Psoas muscle (tissue), 8 donors: ENCODE results near the gene USP10. TPM values are rescaled to one million over a fixed set of nuclear protein-coding genes. Genes with fewer than 3 reads are reported as not detected.

Source experiments
- ATAC-seq, 4 donors: fragments of 200-7000 bp; cut with Tn5 transposase; one replicate each; pipeline ENCODE4 v1.9.1; 2020; ENCODE audit warnings: moderate library complexity in 3 of 4, mild to moderate bottlenecking in 2 of 4
- DNase-seq, 2 donors: peaks; one replicate each; pipeline ENCODE4 v3.0.0-alpha.2; 2020
- H3K27ac ChIP-seq: fragments of 200-600 bp; one replicate; pipeline ENCODE4 v1.8.0; 2022
- H3K27me3 ChIP-seq, 3 donors: fragments of 200-600 bp in 1 of 3; one replicate each; pipeline versions ENCODE4 v1.6.1 to v1.8.0; 2013 to 2022; ENCODE audit warnings: low read length in 2 of 3, mild to moderate bottlenecking in 2 of 3, moderate library complexity in 1 of 3; ENCODE audit not compliant: insufficient read depth in 3 of 3
- H3K36me3 ChIP-seq, 2 donors: fragments of 200-600 bp in 1 of 2; one replicate each; pipeline versions ENCODE4 v1.6.1 to v1.8.0; 2013 to 2022; ENCODE audit warnings: low read depth in 1 of 2, mild to moderate bottlenecking in 1 of 2, moderate library complexity in 1 of 2; ENCODE audit not compliant: insufficient read depth in 1 of 2
- H3K4me1 ChIP-seq: fragments of 200-600 bp; one replicate; pipeline ENCODE4 v1.8.0; 2022
- H3K4me3 ChIP-seq: fragments of 200-600 bp; one replicate; pipeline ENCODE4 v1.8.0; 2022; ENCODE audit warnings: mild to moderate bottlenecking
- H3K9me3 ChIP-seq: fragments of 200-600 bp; one replicate; pipeline ENCODE4 v1.8.0; 2022
- WGBS, 3 donors: extraction: QIAGEN DNeasy Blood & Tissue Kit; methylation state at CpG; one replicate each; pipeline versions ENCODE4 v1.1.6 to v1.1.7; 2013; 5-methylcytosine and 5-hydroxymethylcytosine counted together
- intact Hi-C, 2 donors: fragments of 100-400 bp; cut with DNase I; formaldehyde crosslinking; loops; one replicate each; pipeline versions ENCODE4 v1.11.0 to v1.14.2; 2022
- polyA plus RNA-seq, 3 donors: library from polyadenylated mRNA; stranded (reverse); fragments of 200-250 nt; gene quantifications; one replicate each; pipeline ENCODE4 v1.2.3, GENCODE V29; 2013
- total RNA-seq, 4 donors: library from RNA; stranded (reverse); fragmentation: NEBNext Ultra II Directional in 2 of 4; extraction: Animal tissue kit (Norgen Biotek cat#: 25700) in 2 of 4; gene quantifications; one replicate each; pipeline versions ENCODE4 v1.2.1 to v1.2.4, GENCODE V29; 2021 to 2023
- TF ChIP-seq, protein P1 (sequence below): fragments of 200-600 bp; IDR thresholded peaks from one replicate; pipeline ENCODE4 v1.8.0; 2022; ENCODE audit warnings: antibody characterized with exemption
- donor health status: healthy with polysubstance abuse.
- donor health status: DM: no; HTN: no; CAD: no; lungs with moderate emphysema.
- donor health status: Bipolar disorder and iron deficiency.
- donor health status: healthy.
- donor health status: DM: yes; HTN: yes; CAD: no.
- donor health status: DM: no; HTN: no; CAD: no.
- donor health status: DM: no; HTN: no; CAD: no.
- donor health status: DM: yes; HTN: yes; CAD: no.

USP10 gene
- total and polyA plus RNA-seq, 7 donors, result 33.9 to 93.0 (median 69.2) TPM

DNA sequence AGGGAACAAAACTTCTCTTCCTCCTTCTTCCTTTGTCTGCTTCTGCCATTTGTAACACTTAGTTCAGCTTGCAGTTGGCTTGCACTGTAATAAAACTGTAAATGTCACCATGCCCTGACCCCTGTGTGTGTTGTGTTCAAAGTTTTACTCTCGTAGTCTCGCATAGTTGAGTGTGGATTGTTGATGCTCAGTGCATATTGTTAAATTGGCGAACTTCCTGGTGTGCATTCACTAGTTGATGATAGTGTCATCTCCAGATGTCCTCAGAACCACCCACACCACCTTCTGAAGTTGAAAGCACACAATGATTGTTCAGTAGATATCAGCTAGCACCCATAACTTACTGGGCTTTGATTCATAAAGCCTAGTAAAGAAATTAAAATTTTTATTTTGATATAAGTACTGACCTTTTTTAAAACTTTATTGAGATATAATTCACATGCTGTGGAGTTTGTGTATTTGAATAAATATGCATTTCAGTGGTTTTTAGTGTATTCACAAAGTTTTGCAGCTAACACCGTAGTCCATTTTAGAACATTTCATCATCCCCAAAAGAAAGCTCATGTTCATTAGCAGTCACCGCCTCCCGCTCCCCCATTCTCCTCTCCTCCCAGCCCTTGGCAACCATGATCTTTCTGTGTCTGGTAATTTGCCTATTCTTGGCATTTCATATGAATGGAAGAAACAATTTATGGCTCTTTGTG lies 25.0 kb downstream of the USP10 start:
- ATAC-seq (no peak), DNase-seq (no peak)
- Histone ChIP-seq H3K27me3 (no peaks in the 10 kb centered on the region), H3K27ac (no peak overlapping the region), H3K4me1 (peaks cover 53% of the 10 kb centered on the region), H3K4me3 (no peak overlapping the region), H3K9me3 (no peaks in the 10 kb centered on the region), H3K36me3 (no peaks in the 10 kb centered on the region)
- intact Hi-C loops, result loop anchor here (5.0 to 10.0 kb wide), 2 partner anchors 52 to 100 kb away; no protein-coding TSS in a partner anchor
- 61 to 80% (median 61%) methylated on average over 6 of the region's 6 CpGs for WGBS, 3 donors
- TF ChIP-seq, protein P1, sequence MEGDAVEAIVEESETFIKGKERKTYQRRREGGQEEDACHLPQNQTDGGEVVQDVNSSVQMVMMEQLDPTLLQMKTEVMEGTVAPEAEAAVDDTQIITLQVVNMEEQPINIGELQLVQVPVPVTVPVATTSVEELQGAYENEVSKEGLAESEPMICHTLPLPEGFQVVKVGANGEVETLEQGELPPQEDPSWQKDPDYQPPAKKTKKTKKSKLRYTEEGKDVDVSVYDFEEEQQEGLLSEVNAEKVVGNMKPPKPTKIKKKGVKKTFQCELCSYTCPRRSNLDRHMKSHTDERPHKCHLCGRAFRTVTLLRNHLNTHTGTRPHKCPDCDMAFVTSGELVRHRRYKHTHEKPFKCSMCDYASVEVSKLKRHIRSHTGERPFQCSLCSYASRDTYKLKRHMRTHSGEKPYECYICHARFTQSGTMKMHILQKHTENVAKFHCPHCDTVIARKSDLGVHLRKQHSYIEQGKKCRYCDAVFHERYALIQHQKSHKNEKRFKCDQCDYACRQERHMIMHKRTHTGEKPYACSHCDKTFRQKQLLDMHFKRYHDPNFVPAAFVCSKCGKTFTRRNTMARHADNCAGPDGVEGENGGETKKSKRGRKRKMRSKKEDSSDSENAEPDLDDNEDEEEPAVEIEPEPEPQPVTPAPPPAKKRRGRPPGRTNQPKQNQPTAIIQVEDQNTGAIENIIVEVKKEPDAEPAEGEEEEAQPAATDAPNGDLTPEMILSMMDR, result no peak

- H3K4me1 ChIP-seq, result peaks cover 56% of the 10 kb centered on the region
- H3K27me3 ChIP-seq, result no peaks in the 10 kb centered on the region
- H3K27ac ChIP-seq, result no peak overlapping the region
- DNase-seq (no peak), ATAC-seq (peak in 2 of 4 donors; percentile 11 to 31)
- TF ChIP-seq, protein P1, result no peak
- 62 to 78% (median 67%) methylated on average over 9 of the region's 9 CpGs for WGBS, 3 donors
- H3K36me3 ChIP-seq, result no peaks in the 10 kb centered on the region
- no peaks in the 10 kb centered on the region for H3K9me3 ChIP-seq
- intact Hi-C loops, result loop anchor here (2.0 to 10.0 kb wide), 4 partner anchors 53 to 215 kb away; no protein-coding TSS in a partner anchor
- no peak overlapping the region for H3K4me3 ChIP-seq
Observed at GRCh38 chr16:84725481-84726078, 25.8 kb downstream of the USP10 start.

DNA sequence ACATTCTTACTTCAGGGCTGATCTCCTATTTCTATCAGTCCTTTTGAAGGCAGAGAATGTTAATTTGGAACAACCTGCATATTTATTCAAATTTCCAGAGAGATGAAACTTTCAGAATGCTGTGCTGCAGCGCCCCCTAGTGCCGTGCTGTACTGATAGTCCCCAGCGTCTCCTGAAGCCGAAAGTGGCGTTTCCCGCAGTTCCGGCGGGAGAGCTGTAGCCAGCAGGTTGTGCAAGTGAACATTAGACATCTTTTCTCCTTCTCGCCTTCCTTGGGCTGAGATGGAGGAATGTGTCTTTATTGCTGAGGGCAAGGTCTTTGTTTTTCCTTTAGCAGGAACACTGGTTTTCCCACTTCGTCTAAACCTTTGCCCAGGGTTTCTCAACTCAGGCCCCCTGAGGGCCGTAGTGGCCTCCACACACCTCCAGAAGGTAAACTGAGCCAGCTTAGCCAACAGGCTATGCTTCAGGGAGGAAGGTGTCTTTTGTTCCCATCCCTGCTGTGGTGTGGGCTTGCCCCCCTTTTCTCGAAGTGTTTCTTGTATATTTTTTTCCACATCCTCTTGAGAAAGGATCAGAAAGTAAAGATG lies 26.4 kb downstream of the USP10 start:
- Histone ChIP-seq H3K36me3 (no peaks in the 10 kb centered on the region), H3K9me3 (no peaks in the 10 kb centered on the region), H3K27me3 (no peaks in the 10 kb centered on the region), H3K27ac (peak overlapping the region; percentile 34), H3K4me3 (no peak overlapping the region), H3K4me1 (peaks cover 62% of the 10 kb centered on the region)
- TF ChIP-seq, protein P1, result peak; percentile 96
- peak; percentile 76 to 87 (median 78) for ATAC-seq
- WGBS, 3 donors, result 15 to 21% (median 17%) methylated on average over 12 of the region's 12 CpGs
- intact Hi-C loops, result loop anchor here (2.0 to 10.0 kb wide), 4 partner anchors 53 to 215 kb away; no protein-coding TSS in a partner anchor
- peak; percentile 92 to 94 for DNase-seq

GRCh38 chr16:84726669-84727467 lies 27.1 kb downstream of the USP10 start:
- ATAC-seq, result peak in 1 of 4 donors; percentile 6
- DNase-seq, result no peak
- H3K36me3 ChIP-seq, result no peaks in the 10 kb centered on the region
- H3K27ac ChIP-seq, result peak overlapping the region; percentile 34
- H3K4me1 ChIP-seq, result peaks cover 66% of the 10 kb centered on the region
- H3K9me3 ChIP-seq, result no peaks in the 10 kb centered on the region
- H3K27me3 ChIP-seq, result no peaks in the 10 kb centered on the region
- H3K4me3 ChIP-seq, result peak overlapping the region; percentile 39
- 74 to 80% (median 75%) methylated on average over 14 of the region's 14 CpGs for WGBS, 3 donors
- intact Hi-C loops, result loop anchor here (2.0 to 10.0 kb wide), 4 partner anchors 54 to 216 kb away; no protein-coding TSS in a partner anchor
- TF ChIP-seq, protein P1, result no peak
